NCI-H1694 (cell line): ENCODE measurements around the gene KLHL20.
A peak's percentile ranks its signal among the peaks of the same experiment; 100 is the strongest.
"Not testable (repeated sequence)": the region's sequence is repeated elsewhere in the genome, so short reads cannot be mapped to it uniquely, and the experiment has no call there.

Source experiments
- DNase-seq: peaks from one replicate; lab custom pipeline; 2025; lab: John Stamatoyannopoulos, UW

KLHL20 gene

GRCh38 chr1:173714759-173715537, at the start of gene KLHL20:
Gene KLHL20 (plus strand): TSS chr1:173714981. CDS start chr1:173716044, 1,063 bp downstream.
- peak; percentile 96 for DNase-seq

GRCh38 chr1:173666646-173667045, 48.1 kb upstream of the KLHL20 start:
- DNase-seq = no peak

DNA sequence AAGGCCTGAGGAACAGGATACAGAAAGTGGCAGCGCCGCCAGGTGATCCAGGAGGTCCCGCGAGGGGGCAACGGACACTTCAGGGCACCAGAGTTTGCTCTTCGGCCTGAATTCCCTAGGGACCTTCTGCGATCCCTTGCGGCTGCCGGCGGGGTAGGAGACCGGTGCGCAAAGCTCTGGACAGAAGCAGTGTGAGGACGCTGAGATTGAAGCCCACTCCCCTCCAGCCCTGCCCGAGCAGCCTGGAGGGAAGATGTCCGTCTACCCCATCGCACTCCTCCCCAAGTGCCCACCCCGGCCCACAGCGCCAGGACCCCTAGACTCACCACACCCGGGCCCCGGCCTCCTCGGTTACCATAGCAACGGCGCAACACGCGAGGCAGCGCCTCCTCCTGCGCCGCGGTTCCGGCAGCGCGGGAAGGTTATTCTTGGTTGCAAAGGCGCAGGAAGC, 45.3 kb upstream of the KLHL20 start, which contains the start of gene ANKRD45:
Gene ANKRD45, minus strand, starts transcription at position 361 of the 451 bp plus-strand sequence. CDS start 10,433 bp downstream, outside the sequence.
- DNase-seq = no peak

DNA sequence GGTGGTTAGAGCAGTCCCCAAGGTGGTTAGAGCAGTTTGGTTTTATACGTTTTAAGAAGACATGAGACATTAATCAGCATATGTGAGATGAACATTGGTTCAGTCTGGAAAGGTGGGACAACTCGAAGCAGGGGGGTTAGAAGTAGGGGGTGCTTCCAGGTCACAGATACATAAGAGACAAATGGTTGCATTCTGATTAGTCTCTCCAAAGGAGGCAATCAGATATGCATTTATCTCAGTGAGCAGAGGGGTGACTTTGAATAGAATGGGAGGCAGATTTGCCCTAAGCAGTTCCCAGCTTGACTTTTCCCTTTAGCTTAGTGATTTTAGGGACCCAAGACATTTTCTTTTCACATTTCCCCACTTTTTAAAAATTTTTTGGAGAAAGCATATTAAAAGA, 40.3 kb upstream of the KLHL20 start:
- not testable (repeated sequence) for DNase-seq

GRCh38 chr1:173680152-173680551, 34.6 kb upstream of the KLHL20 start:
- not testable (repeated sequence) for DNase-seq

DNA sequence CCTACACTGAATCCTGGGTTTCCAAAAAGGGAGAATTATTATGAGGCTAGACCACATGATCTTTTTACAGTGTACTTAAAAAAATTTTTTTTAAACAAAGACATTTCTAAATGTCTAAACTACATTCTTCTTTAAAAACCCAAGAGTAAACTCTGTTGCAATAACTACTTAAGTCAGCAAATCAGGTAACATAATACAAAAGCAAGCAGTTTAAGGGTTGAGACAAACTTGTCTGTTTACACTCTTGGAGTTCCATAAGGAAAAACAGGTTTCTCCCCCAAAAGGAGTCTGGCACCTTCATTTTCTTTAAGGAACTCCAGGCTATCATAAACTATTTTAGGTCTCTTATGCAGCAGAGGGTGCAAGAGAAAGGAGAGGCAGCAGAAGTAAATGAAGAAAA, 32.6 kb upstream of the KLHL20 start:
- no peak for DNase-seq

DNA sequence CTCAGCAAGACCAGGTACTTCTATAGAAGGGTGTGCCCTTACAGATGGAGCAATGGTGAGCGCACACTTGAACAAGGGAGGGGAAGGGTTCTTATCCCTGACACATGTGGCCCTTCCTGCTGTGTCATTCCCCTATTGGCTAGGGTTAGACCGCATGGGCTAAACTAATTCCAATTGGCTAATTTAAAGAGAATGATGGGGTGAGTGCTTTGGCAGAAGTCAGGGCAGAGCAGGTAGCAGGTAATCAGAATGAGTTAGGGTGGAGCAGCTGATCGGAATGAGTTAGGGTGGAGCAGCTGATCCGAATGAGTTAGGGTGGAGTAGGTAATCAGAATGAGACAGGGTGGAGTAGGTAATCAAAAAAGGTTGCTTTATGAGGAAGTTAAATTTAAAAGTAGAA, 30.9 kb upstream of the KLHL20 start:
- DNase-seq = not testable (repeated sequence)

GRCh38 chr1:173685121-173685520, 29.7 kb upstream of the KLHL20 start:
- not testable (repeated sequence) for DNase-seq

- no peak for DNase-seq
Measured at GRCh38 chr1:173688300-173688699, 26.5 kb upstream of the KLHL20 start.

GRCh38 chr1:173693238-173693637, 21.5 kb upstream of the KLHL20 start:
- DNase-seq = no peak

DNA sequence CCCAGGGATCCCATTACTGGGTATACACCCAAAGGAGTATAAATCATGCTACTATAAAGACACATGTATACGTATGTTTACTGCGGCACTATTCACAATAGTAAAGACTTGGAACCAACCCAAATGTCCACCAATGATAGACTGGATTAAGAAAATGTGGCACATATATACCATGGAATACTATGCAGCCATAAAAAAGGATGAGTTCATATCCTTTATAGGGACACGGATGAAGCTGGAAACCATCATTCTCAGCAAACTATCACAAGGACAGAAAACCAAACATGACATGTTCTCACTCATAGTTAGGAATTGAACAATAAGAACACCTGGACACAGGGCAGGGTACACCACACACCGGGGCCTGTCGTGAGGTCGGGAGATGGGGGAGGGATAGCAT, 13.5 kb upstream of the KLHL20 start:
- not testable (repeated sequence) for DNase-seq

GRCh38 chr1:173702736-173703135, 12.0 kb upstream of the KLHL20 start:
- no peak for DNase-seq

DNA sequence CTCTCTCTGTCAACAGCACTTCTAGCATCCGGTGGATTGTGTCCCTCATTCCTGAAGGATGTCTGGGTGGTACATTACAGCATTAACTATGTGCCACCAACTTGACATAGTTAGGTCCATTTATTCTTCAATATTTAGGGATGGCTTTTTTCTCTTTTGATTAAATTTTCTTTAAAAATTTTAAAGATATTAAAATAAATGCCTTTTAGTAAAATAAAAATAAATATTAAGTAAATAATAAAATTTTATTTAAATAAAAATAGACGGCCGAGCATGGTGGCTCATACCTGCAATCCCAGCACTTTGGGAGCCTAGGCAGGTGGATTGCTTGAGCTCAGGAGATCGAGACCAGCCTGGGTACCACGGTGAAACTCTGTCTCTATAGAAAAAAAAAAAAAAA, 9.7 kb upstream of the KLHL20 start:
- DNase-seq = no peak

- DNase-seq = no peak
Measured at GRCh38 chr1:173708787-173709186, 6.0 kb upstream of the KLHL20 start.

DNA sequence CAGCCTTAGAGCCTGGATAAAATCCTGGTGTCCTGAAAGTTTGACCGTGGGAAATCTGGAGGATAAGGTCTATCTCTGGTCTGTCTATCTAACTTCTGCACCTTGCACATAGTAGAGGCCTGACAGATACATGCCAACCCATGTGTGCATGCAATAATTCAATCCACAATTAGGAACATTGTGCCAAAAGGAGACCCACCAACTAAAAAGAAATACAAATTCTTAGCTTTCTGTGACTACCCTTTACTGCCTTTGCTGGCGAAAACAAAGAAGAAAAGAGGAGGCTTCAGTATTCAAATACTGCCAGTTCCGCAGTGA, 381 bp upstream of the KLHL20 start:
- no peak for DNase-seq

GRCh38 chr1:173715538-173715844, 710 bp downstream of the KLHL20 start:
- no peak for DNase-seq

DNA sequence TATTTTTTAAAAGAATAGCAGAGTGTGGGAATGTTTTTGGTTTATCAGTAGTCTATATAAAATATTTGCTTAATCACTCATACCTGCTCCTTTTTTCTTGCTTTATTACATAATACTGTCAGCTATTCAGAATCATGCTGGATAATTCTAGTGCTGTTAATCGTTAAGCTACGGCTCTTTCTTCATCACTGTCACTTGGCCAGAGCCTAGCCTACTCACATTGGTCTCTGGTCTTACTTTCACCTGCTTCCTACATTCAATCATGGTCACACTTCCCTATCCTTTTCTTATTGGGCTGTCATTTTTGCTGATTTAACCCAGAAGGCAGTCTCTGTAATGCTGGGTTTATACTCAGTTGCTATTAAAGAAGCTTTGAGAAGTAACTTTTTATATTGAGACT, 2.5 kb downstream of the KLHL20 start:
- DNase-seq = no peak

- not testable (repeated sequence) for DNase-seq
Measured at GRCh38 chr1:173731331-173731730, 16.6 kb downstream of the KLHL20 start.

DNA sequence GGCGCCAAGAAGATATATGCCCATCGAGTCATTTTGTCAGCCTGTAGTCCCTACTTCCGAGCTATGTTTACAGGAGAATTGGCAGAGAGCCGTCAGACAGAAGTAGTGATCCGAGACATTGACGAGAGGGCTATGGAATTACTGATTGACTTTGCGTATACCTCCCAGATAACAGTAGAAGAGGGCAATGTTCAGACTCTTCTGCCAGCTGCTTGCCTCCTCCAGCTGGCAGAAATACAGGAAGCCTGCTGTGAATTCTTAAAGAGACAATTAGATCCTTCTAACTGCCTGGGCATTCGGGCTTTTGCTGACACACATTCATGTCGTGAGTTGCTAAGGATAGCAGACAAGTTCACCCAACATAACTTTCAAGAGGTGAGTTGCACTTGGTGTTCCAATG, 19.1 kb downstream of the KLHL20 start:
- no peak for DNase-seq

GRCh38 chr1:173736104-173736503, 21.3 kb downstream of the KLHL20 start:
- not testable (repeated sequence) for DNase-seq

DNA sequence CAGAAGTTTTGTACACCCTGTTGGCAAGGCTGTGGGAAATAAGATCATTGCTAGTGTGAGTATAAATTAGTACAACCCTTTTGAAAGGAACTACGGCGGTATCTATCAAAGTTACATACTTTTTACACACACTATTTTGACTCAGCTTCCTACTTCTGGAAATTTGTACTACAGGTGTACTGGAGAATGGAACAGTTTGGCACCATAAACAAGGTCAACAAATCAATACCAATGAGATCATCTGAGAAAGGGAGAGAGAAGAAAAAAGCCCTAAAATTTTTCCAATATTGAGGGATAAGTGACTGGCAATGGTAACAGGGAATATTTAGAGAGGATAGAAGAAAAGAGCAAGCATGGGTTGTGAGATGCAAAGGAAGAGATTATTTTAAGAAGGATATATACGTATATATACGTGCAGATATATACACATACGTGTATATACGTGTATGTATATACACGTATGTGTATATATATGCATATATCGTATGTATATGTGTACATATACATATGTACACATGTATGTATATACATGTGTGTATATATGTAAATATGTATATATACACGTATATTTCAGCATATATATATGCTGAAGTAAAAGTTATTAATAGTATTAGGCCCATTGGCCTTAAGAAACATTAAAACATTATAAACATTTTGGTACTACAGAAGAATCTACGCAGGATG, 27.6 kb downstream of the KLHL20 start:
- DNase-seq = no peak

- DNase-seq = no peak
Measured at GRCh38 chr1:173744651-173745050, 29.9 kb downstream of the KLHL20 start.

DNA sequence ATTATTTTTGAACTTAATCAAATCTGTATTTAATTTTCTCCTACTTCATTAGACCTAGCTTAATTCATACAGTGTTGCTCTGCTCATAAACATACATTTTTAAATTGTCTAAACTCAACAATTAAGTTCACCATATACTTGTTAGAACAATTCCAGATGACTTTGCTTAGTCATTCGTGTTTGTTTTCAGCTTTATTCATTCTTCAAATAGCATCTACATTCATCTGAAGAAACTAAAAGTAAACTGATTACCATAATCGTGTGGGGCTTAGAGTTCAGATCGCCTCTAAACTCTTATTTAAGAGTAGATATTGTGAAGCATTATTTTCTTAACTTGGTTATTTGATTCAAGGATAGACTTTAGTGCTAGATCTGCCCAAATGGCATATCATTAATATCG, 34.4 kb downstream of the KLHL20 start:
- DNase-seq = no peak

- DNase-seq = no peak
Measured at GRCh38 chr1:173753830-173754229, 39.0 kb downstream of the KLHL20 start.
